ENCODE data around the gene PRKCE.

Gene PRKCE

DNA sequence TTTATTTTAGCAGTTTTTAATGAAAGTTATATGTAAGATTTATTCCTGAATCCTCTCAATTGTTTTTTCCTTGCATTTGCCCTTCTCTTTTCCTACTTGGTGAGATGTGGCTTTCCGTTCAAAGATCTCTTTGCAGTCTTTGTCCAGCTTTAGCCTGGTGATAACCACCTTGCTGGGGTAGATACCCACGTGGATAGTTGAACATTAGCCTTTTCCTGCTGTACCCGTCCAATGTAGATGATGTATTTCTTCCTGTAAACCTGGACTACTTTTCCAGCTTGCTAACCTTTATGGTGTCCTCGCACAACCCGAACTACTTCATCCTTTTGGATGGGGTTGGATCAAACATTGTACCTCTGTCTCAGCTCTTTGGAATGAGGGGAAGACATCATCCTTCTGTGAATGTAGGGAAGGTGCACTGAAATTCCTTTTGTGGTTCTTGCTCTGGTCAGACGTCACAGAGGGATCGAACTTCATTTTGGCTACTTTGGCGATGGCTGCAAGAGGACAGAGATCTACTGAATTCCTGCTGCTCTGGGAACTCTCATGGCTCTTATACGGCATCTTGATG is 352.5 kb downstream of the PRKCE start:
- H3K4me3 ChIP-seq (ENCODE audit: low read depth, low read length): no peak overlapping the region

DNA sequence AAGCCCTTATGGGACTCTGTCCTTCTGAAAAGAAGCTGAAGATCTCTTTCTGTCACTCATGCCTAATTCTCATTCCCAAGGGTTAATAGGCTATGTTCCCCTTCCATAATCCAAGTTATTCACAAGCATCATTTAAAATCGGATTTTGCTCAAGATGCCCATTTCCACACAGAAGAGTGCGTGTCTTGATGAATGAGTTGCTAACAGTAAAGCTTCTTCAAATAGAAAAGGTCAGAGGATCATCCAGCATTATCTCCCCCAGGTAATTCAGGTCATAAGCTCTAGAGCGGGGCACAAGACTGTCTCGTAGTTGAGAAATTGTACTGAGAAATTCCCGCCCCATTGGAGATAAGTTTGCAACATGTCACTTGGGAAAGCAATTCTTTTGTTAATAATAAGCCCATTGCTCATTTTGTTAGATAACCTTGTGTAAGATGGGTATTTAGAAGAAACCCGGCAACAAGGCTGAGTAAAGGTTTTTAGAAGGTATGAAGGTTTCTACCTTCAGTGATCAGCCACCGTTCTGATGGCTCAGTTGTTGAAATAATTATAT is 355.1 kb downstream of the PRKCE start:
- H3K4me3 ChIP-seq (ENCODE audit: low read depth, low read length): no peak overlapping the region

DNA sequence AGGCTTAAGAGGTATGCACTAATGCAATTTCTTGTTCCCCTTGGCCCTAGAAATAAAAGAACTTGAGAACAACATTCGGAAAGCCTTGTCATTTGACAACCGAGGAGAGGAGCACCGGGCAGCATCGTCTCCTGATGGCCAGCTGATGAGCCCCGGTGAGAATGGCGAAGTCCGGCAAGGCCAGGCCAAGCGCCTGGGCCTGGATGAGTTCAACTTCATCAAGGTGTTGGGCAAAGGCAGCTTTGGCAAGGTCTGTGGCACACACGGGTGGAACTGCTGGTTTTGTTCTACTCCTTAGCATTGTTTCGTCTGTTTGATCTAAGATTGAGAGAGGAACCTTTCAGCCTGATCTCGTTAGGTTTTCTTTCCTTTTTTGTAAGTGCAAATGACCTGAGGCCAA is 355.9 kb downstream of the PRKCE start:
- H3K4me3 ChIP-seq (ENCODE audit: low read depth, low read length): no peak overlapping the region

DNA sequence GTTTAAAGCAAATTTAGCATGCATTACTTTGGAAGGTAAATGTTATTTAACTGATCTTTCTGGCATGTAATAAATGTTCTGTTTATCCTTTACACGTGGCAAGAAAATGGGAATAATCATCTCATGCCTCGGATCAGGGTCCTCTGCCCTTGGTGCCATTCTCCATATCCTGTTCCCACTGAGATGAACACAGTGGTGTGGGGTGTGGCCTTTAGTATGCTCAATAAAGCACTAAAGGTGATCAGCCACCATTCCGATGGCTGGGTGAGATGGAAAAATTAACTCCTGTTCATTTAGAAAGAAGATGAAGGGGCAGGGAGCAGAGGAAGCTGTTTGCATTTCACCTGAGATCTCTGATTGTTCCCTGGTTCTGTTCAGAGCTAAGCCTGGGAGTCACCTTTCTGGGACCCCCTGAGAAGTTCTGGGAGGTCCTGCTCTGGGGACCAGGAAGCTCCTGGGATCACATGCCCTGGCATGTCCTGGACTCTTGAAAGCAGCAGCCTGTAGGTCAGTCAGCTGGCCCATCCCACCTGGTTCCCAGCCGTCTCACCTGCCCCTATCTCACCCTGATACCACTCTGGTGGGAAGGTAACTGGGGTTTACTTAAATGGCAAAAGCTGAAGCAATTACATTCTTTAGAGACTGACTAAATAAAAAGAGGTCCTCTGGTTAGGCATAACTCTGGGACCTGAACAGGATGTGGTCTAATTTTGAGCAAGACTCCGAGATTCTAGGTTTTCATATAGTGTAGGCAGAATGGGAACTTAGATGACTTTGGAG is 356.8 kb downstream of the PRKCE start:
- no peak overlapping the region for H3K4me3 ChIP-seq (ENCODE audit: low read depth, low read length)

DNA sequence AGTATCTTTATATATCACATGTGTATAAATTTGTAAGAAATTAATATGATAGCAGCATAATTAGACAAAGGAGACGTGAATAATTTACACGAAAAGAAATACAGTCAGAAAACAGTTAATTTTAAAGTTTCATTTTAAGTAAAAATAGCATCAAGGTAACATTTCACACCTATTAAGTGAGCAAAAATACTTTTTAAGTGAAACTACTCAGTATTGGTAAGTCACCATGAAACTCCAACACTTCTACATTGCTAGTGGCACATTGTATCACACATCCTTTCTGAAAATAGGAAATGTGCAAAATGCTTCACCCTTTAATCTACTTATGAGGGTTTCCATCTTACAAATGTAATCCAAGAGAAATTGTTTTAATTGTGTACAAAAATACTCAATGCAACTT is 357.8 kb downstream of the PRKCE start:
- H3K4me3 ChIP-seq (ENCODE audit: low read depth, low read length): no peak overlapping the region

DNA sequence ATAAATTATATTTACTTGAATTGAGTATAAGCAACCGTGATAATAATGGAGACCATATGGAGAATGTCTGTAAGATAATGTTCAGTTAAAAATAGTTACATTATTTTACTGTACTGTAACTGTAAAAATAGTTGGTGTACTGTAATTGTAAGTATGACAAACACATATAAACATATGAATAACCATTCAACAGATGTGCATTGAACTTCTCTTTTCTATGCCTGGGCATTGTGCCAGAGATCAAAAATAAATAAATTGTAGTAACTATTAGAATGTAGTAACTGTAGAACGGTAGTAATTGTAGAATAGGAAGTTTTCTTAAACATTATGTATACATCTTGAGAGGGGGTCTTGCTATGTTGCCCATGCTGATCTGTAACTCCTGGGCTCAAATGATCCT is 358.3 kb downstream of the PRKCE start:
- no peak overlapping the region for H3K4me3 ChIP-seq (ENCODE audit: low read depth, low read length)

DNA sequence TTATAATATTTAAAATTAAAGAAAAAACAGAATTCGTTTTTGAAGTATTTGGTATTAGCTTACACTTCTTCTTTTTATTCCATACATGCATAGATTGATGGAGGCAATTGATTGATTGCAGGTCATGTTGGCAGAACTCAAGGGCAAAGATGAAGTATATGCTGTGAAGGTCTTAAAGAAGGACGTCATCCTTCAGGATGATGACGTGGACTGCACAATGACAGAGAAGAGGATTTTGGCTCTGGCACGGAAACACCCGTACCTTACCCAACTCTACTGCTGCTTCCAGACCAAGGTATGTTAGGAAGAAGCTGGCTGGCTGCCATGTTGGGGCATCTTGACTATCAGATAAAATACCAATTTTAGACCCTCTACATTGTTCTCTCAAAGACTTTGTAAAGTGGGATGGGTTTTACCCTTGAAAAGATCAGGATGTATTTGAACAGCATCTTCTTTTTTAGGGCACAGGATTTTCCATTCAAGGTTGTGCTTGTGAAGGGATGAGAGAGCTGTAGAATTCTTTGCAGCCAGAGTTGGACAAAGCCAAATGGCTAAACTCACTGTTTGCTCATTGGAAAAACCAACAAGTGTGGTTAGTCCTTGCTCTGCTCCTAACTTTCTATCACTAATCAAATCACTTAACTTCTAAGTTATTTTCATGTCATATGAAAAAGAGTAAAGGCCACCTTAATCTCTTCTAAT is 358.9 kb downstream of the PRKCE start:
- no peak overlapping the region for H3K4me3 ChIP-seq (ENCODE audit: low read depth, low read length)

DNA sequence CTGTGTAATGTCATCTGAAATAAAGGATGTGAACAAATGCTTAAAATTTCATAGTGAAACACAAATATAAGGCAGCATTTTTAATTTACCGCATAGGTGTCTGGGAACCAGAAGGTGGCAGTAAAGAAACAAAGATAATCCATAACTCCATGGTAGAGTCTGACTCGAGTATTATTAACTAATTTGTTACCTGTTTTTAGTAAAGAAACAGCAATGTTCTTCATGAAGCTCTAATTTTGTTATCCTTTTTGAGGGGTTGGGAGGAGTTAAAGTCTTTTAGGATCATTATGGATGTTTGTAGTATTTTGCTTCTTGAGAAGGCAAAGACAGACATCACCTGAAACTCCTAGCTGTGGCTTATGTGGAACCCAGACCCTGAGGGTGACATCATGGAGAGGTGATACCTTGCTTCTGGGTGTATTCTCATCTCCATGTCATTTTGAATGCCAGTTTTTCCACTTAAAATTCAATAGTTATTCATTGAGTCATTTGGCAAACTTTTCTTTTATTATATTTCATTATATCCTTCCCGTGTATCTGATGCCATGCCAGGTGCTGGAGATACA is 359.5 kb downstream of the PRKCE start:
- H3K4me3 ChIP-seq (ENCODE audit: low read depth, low read length): no peak overlapping the region

DNA sequence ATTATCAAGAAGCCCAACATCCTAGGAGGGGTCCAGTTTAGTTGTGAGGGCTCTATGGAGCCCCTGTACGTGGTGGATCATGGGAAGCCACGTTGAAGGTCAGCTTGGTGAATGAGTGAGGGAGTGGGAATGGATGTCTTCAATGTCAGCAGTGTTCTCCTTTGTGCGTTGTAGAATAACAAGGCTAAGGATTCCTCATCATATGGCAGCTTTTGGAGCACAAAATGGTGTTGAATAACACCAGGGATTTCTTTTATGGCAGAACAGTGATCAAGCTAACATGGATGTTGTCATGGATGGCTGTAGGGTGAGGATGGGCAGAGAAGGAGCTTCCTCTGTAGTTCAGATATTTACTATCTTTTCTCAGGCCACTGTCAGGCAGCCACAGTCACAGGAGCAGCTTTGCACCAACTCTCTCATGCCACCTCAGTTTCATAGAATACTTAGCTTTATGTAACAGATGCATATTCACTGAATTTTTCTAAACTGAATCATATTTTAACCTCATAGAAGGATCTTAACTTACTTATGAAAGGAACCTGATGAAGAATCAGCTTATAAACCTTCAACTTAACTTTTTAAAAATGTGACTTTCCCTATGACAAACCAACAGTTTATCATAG is 361.3 kb downstream of the PRKCE start:
- no peak overlapping the region for H3K4me3 ChIP-seq (ENCODE audit: low read depth, low read length)

DNA sequence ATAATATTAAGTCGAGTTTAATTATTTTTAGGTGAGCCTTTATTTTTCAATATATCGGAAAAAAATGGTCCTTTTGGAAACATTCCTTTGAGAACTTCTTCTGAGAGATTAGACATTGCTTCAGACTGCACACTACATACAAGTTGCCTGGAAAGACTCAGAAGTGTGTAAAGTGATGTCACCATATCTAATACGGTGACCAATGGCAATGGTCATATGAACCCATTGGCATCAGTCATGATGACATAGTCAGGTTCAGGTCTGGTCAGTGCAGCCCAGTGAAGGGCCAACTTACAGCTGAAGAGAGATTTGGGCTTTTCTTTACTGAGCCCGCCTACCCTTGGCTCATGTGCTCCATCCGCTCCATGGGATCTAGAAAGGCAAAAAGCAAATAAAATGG is 362.3 kb downstream of the PRKCE start:
- no peak overlapping the region for H3K4me3 ChIP-seq (ENCODE audit: low read depth, low read length)

DNA sequence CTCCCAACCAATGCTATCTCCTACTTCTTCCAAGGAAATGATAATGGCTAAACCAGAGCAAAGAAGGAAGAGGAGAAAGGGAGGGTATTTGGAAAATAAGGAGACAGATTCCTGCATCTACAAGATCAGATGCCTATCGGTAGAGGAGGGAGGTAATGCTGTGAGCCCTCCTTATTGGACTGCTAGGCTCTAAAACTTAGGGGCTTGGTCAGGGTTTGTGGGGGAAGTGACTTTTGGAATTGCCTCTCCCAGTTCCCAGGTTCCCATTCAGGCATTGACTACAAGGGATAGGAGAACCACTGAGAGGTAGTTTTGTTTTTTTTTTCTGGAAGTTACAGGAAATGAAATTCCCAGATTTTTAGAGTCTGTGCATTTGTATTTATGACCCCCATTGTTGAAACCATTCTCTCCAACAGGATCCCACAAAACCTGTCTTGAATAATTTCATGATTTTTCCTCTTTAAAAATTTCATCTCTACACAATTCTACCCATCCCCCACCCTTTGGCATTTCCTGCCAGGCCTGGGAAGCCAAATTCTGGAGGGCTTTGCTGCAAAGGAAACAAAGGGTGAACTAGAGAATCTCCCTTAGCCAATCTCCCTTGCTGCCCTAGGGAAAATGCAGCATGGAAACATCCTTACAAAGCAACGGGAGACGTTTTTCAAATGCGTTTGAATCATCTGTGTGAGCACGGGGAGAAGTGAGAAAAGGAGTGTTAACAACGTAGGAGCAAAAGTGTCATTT is 363.6 kb downstream of the PRKCE start:
- no peak overlapping the region for H3K4me3 ChIP-seq (ENCODE audit: low read depth, low read length)

DNA sequence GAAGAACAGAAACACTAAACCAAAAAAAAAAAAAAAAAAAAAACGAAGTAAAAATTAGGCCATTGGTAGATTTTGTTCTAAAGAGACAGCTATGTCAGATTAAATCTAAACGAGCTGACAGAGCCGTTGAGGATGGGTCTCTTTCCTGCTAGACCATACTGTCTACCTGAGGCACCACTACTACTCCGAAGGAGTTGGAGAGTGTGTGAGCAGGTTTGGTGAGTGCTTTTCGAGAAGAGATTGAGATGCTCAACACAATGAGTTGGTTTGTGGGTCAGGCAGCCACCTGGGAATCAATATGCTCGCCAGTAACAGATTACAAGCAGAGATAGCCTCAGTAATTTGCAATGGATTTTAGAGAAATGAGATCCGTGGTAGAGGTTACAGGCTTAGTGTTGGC is 364.2 kb downstream of the PRKCE start:
- no peak overlapping the region for H3K4me3 ChIP-seq (ENCODE audit: low read depth, low read length)

DNA sequence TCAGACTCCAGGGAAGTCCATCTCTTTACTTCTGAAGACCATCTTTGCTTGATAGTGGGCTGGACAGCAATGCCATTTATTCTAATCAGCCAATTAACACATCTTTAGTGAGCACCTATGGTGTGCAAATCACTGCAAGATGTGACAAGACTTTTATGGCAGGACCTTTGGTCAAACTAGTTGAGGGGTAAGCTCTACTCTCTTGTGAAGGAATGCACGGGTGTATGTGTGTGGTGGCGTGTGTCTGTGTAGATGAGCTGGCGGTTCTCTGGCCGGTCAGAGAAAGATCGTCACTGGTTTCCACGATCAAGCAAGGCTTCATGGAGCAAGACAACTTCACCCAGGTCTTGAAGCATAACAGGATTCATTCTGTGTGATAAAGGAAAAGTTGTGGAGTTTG is 364.6 kb downstream of the PRKCE start:
- no peak overlapping the region for H3K4me3 ChIP-seq (ENCODE audit: low read depth, low read length)

DNA sequence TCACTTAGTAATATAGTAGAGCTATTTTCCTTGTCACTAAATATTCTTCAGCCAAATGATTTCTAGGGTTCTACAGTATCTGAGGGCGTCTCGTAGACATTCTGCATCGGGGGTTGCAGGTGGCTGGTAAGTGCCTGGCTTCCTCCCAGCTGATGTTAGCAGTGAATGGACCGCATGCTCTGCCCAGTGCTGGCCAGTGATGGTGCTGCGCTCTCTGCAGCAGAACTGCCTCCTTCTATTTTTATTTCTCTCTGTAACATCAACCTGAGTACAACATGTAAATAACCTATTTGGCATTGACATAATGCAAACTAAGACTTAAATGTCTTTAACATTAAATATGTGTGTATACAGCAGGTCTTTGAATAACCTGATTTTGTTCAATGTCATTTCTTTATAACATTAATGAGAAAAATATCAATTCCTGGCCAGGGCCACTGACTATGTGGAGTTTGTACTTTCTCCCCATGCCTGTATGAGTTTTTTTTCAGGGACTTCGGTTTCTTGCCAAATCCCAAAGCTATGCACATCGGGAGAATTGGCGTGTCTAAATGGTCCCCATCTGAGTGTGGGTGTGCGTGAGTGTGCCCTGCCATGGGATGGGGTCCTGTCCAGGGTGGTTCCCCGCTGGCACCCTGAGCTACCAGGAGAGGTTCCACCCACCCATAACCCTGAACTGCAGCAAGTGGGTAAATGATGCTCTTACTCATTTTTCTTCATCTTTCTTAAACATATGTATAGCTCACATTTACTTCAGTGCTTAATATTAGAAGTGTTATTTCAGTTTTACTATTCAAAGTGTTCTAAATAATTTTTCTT is 367.5 kb downstream of the PRKCE start:
- no peak overlapping the region for H3K4me3 ChIP-seq (ENCODE audit: low read depth, low read length)

DNA sequence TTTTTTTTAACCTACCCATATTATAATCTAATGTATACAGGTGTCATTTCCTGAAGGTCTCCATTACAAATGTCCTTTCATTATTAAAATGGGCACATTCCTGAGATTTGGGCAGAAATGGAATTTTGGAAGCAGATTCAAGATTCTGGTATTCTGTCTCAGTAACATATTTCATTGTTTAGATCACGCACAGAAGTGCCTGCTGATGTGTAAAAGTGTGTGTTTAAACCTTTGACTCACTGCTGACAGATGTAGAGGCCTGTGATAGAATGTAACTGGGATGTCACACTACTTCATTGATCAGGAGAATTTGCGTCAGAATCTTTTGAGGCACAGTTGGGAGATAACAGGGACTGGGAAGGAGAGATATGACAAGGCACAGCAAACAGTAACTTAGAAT is 368.9 kb downstream of the PRKCE start:
- H3K4me3 ChIP-seq (ENCODE audit: low read depth, low read length): no peak overlapping the region

DNA sequence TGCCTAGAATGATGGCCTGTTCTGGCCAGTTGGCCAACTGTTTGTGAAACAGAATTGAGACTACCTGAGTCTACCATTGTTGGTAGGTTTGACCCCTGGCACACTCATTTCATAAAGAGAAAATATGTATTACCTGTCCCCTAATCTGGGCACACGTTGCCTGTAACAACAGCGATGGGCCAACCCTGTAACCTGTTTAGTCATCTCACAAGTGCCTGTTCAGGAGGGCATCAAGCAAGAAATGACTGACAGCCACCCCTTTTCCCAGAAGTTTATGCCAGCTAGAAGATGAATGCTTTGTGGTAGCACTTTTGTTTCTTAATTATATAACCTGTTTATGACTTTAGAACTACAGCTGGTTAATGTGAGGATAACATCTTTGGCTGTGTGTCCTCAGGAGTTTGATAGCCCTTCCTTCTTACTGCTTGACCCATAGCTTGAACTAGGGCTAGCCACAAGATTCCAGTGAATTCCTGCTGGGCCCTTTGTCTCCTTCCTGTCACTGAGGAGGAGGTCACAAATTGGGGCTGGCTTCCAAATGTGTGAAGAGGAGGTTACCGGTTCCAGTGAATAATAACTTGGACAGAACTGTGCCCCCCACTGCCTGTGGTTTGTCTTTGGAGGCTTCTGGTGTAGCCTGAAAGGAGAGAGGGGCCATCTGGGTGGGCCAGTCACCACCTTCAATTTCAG is 371.8 kb downstream of the PRKCE start:
- no peak overlapping the region for H3K4me3 ChIP-seq (ENCODE audit: low read depth, low read length)

DNA sequence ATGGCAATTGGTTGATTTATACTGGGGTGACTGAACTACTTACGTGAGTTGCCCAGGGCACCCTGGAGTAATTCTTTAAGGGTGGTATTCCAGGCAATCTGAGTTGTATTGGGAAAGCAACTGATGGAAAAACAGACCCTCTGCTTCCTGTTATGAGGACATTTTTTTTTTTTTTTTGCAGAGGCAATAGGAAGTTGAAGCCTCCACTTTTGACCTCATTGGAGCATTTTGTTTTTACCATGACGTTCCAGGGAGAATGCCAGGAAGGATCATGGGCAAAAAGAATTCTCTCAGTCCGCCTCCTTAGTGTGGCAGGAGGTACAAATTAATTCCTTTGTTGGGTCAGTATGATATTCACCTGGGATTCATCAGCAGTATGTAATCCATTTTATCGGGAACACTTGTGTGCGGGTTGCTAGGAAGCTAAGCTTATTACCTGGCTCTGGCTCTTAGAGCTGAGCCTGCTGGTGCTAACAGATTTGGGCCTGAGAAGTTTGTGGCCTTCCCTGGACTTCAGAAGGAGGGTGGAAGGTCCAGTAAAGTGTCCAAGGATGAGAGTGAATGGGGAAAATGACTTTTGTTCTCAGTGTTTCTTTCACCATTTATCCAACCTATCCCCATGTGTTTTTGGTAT is 372.8 kb downstream of the PRKCE start:
- H3K4me3 ChIP-seq (ENCODE audit: low read depth, low read length): no peak overlapping the region

DNA sequence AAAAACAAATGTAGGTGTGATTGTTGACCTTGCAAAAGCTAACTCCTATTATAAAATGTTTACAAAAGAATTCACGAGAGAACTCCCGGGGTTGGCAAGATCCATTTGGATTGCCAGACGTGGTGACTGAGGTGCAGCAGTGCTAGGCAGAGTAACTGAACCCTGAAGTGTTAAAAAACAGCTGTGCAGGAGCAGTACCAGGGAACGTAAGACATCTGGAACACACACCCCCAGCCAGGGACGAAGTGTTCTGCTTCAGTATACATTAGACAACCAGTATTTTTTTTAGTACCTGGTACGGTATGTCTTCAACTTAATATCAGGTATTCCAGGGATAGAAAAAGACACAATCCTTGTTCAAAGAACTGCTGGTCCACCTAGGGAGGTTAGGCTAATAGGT is 373.6 kb downstream of the PRKCE start:
- no peak overlapping the region for H3K4me3 ChIP-seq (ENCODE audit: low read depth, low read length)

DNA sequence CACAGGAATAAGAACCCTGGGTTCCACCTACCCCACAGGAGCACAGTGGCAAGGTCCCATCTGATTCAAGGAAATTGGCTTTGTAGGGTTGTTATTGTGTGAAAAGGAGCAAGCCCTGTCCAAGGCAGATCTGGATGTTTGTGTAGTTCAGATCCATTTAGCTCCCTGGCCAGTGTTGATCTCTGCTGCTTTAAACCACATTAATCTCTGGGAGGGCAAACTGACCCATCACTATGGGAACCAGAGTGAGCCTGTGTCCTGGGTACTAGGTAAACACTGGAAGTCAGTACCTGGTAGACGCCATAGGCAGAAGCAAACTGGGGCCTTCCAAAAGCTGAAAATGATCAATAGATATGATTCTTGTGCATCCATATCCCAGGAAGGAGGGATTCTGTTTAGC is 374.2 kb downstream of the PRKCE start:
- no peak overlapping the region for H3K4me3 ChIP-seq (ENCODE audit: low read depth, low read length)
